Osteoblast (primary cell): ENCODE measurements around the gene CARD11. TPM values are rescaled to one million over a fixed set of nuclear protein-coding genes. Genes with fewer than 3 reads are reported as not detected.

Source experiments
- DNase-seq: peaks from one replicate; pipeline ENCODE4 v3.0.0; 2011; ENCODE audit warnings: low spot score, mixed read lengths; ENCODE audit not compliant: insufficient read length; ENCODE audit errors: missing footprints
- H2AFZ ChIP-seq: 2 replicates; pipeline ENCODE4 v1.6.0; 2011; ENCODE audit warnings: mild to moderate bottlenecking, low read length
- H3K27ac ChIP-seq: 2 replicates; pipeline ENCODE4 v1.5.1; 2011; ENCODE audit warnings: mild to moderate bottlenecking, low read depth, low read length, moderate library complexity
- H3K27me3 ChIP-seq: 2 replicates; pipeline ENCODE4 v1.6.0; 2012; ENCODE audit warnings: mild to moderate bottlenecking, control low read depth, inconsistent platforms, low read length, moderate library complexity; ENCODE audit not compliant: insufficient read depth
- H3K36me3 ChIP-seq: 2 replicates; pipeline ENCODE4 v1.5.1; 2011; ENCODE audit warnings: mild to moderate bottlenecking, low read length, control low read depth, moderate library complexity; ENCODE audit not compliant: insufficient read depth
- H3K4me1 ChIP-seq: 2 replicates; pipeline ENCODE4 v1.5.1; 2011; ENCODE audit warnings: mild to moderate bottlenecking, low read length, control low read depth, moderate library complexity; ENCODE audit not compliant: insufficient read depth
- H3K4me2 ChIP-seq: 2 replicates; pipeline ENCODE4 v1.6.0; 2011; ENCODE audit warnings: mild to moderate bottlenecking, low read length; ENCODE audit not compliant: insufficient read depth
- H3K4me3 ChIP-seq: fragments of 200-600 bp; sonication (generic); 3 replicates; pipeline ENCODE4 v1.5.1; 2012; ENCODE audit warnings: mild to moderate bottlenecking, low read length, inconsistent platforms; ENCODE audit not compliant: insufficient read depth
- H3K79me2 ChIP-seq: 2 replicates; pipeline ENCODE4 v1.6.0; 2012; ENCODE audit warnings: mild to moderate bottlenecking, low read length, control low read depth, inconsistent platforms; ENCODE audit not compliant: insufficient read depth
- H3K9me3 ChIP-seq: 2 replicates; pipeline ENCODE4 v1.5.1; 2011; ENCODE audit warnings: low read depth, low read length, control low read depth
- H4K20me1 ChIP-seq: 2 replicates; pipeline ENCODE4 v1.6.0; 2012; ENCODE audit warnings: mild to moderate bottlenecking, low read length, control low read depth; ENCODE audit not compliant: insufficient read depth
- CTCF ChIP-seq: IDR thresholded peaks from 2 replicates; pipeline ENCODE4 v1.5.1; 2011; ENCODE audit warnings: mild to moderate bottlenecking, low read depth, low read length, moderate library complexity; ENCODE audit errors: extremely low read depth
- total RNA-seq: library from RNA; depleted of rRNA; stranded (reverse); fragments of >200 nt; gene quantifications from 2 replicates; pipeline ENCODE4 v1.2.3, GENCODE V29; 2012

Gene CARD11
- total RNA-seq, 1 donor = not detected

GRCh38 chr7:3008386-3008785 is 35.3 kb downstream of the CARD11 start:
- H3K9me3 ChIP-seq = no peaks in the 10 kb centered on the region
- no peak for TF ChIP-seq CTCF

GRCh38 chr7:3007696-3008095 is 36.0 kb downstream of the CARD11 start:
- Histone ChIP-seq H2AFZ (no peak overlapping the region), H3K4me1 (no peaks in the 10 kb centered on the region), H4K20me1 (no peaks in the 10 kb centered on the region), H3K9me3 (no peaks in the 10 kb centered on the region), H3K36me3 (no peaks in the 10 kb centered on the region), H3K27ac (no peak overlapping the region), H3K4me2 (no peak overlapping the region), H3K79me2 (no peaks in the 10 kb centered on the region), H3K27me3 (no peaks in the 10 kb centered on the region), H3K4me3 (no peak overlapping the region)
- TF ChIP-seq CTCF = no peak
- DNase-seq = no peak

More at GRCh38 chr7:3008386-3008785, 35.3 kb downstream of the CARD11 start:
- Histone ChIP-seq H3K4me3 (no peak overlapping the region), H3K27ac (no peak overlapping the region), H3K36me3 (no peaks in the 10 kb centered on the region), H3K27me3 (no peaks in the 10 kb centered on the region), H3K4me1 (no peaks in the 10 kb centered on the region), H3K79me2 (no peaks in the 10 kb centered on the region), H2AFZ (no peak overlapping the region), H3K4me2 (no peak overlapping the region), H4K20me1 (no peaks in the 10 kb centered on the region)
- DNase-seq = no peak

- no peak for DNase-seq
- H4K20me1 ChIP-seq = no peaks in the 10 kb centered on the region
- no peak overlapping the region for H3K4me2 ChIP-seq
- H2AFZ ChIP-seq = no peak overlapping the region
- H3K9me3 ChIP-seq = no peaks in the 10 kb centered on the region
- no peak for TF ChIP-seq CTCF
- no peak overlapping the region for H3K4me3 ChIP-seq
- H3K79me2 ChIP-seq = no peaks in the 10 kb centered on the region
- no peaks in the 10 kb centered on the region for H3K27me3 ChIP-seq
- no peak overlapping the region for H3K27ac ChIP-seq
- H3K4me1 ChIP-seq = no peaks in the 10 kb centered on the region
- no peaks in the 10 kb centered on the region for H3K36me3 ChIP-seq
These were observed 38.4 kb downstream of the CARD11 start for GRCh38 chr7:3005257-3005656.

GRCh38 chr7:3003936-3004335 is 39.7 kb downstream of the CARD11 start:
- Histone ChIP-seq H3K79me2 (no peaks in the 10 kb centered on the region), H3K9me3 (no peaks in the 10 kb centered on the region)

More at GRCh38 chr7:3003936-3004335, 39.7 kb downstream of the CARD11 start:
- Histone ChIP-seq H3K27me3 (no peaks in the 10 kb centered on the region), H3K4me3 (no peak overlapping the region), H3K4me2 (no peak overlapping the region), H4K20me1 (no peaks in the 10 kb centered on the region), H3K27ac (no peak overlapping the region), H3K36me3 (no peaks in the 10 kb centered on the region), H2AFZ (no peak overlapping the region), H3K4me1 (no peaks in the 10 kb centered on the region)
- TF ChIP-seq CTCF = no peak
- DNase-seq = no peak
